IgD-negative memory B cell (primary cell): ENCODE measurements around the gene TRDMT1. TPM values are rescaled to one million over a fixed set of nuclear protein-coding genes. Genes with fewer than 3 reads are reported as not detected.
A peak's percentile ranks its signal among the peaks of the same experiment; 100 is the strongest.

Experiments used
- H3K27ac Mint-ChIP-seq, 3 donors: one replicate each; pipeline ENCODE4 v1.8.0; 2020 to 2022; ENCODE audit warnings: mild to moderate bottlenecking in 3 of 3, mixed read lengths in 3 of 3, moderate library complexity in 1 of 3
- H3K27me3 Mint-ChIP-seq: one replicate; pipeline ENCODE4 v1.8.0; 2021; ENCODE audit warnings: mixed read lengths
- H3K36me3 Mint-ChIP-seq: one replicate; pipeline ENCODE4 v1.8.0; 2020; ENCODE audit warnings: mild to moderate bottlenecking, mixed read lengths
- H3K4me1 Mint-ChIP-seq, 3 donors: one replicate each; pipeline ENCODE4 v1.8.0; 2020 to 2022; ENCODE audit warnings: mixed read lengths in 3 of 3, mild to moderate bottlenecking in 1 of 3
- H3K4me3 Mint-ChIP-seq, 4 donors: one replicate each; pipeline ENCODE4 v1.8.0; 2020 to 2022; ENCODE audit warnings: mild to moderate bottlenecking in 4 of 4, mixed read lengths in 4 of 4, moderate library complexity in 3 of 4
- H3K9me3 Mint-ChIP-seq, 3 donors: one replicate each; pipeline ENCODE4 v1.8.0; 2020 to 2021; ENCODE audit warnings: mixed read lengths in 3 of 3, mild to moderate bottlenecking in 1 of 3
- polyA plus RNA-seq: library from polyadenylated mRNA; unstranded; fragments of 300-500 nt; fragmentation: Illumina TruSeq; gene quantifications from one replicate; pipeline ENCODE4 v1.2.3, GENCODE V29; 2021

TRDMT1 gene
- polyA plus RNA-seq, 1 donor from 2014 or later, result 6.6 TPM

- Mint-ChIP-seq H3K27me3 (no peaks in the 10 kb centered on the region), H3K4me1 (peaks cover 8 to 16% (median 13%) of the 10 kb centered on the region in 3 donors), H3K4me3 (no peak overlapping the region), H3K27ac (no peak overlapping the region), H3K9me3 (no peaks in the 10 kb centered on the region), H3K36me3 (no peaks in the 10 kb centered on the region)
Measured at GRCh38 chr10:17209302-17209701, 7.8 kb upstream of the TRDMT1 start.

- H3K9me3 Mint-ChIP-seq, result no peaks in the 10 kb centered on the region
- H3K27me3 Mint-ChIP-seq, result no peaks in the 10 kb centered on the region
- no peak overlapping the region for H3K4me3 Mint-ChIP-seq
- H3K4me1 Mint-ChIP-seq, result peaks cover 8 to 16% (median 15%) of the 10 kb centered on the region in 3 donors
- H3K36me3 Mint-ChIP-seq, result no peaks in the 10 kb centered on the region
- no peak overlapping the region for H3K27ac Mint-ChIP-seq
Measured at GRCh38 chr10:17208476-17208875, 7.0 kb upstream of the TRDMT1 start.

GRCh38 chr10:17206210-17206709, 4.8 kb upstream of the TRDMT1 start:
- Mint-ChIP-seq H3K4me3 (no peak overlapping the region), H3K27me3 (no peaks in the 10 kb centered on the region), H3K36me3 (no peaks in the 10 kb centered on the region), H3K9me3 (no peaks in the 10 kb centered on the region), H3K27ac (peak overlapping the region; percentile 30 to 84 (median 67)), H3K4me1 (peaks cover 8 to 19% (median 19%) of the 10 kb centered on the region in 3 donors)

DNA sequence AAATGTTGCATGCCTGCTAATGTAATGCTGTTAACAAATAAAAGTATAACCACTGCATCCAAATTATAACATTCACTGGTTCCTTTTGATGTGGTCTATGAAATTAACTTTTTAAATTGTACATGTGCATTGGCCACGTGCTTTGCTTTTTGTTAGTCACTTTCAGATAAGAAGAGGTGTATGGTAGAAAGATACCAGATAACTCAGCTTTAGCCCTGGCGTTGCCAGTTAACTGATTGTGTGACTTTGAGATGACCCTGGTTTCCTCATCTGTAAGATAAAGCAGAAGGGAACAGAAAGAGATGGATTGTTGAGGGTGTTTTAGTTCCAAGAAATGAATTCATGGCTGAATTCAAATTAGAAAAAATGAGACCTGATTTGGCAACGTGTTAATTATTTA, 1.9 kb upstream of the TRDMT1 start:
- peaks cover 21 to 35% (median 34%) of the 10 kb centered on the region in 3 donors for H3K4me1 Mint-ChIP-seq
- H3K4me3 Mint-ChIP-seq, result peak overlapping the region in 1 of 4 donors; percentile 94
- no peaks in the 10 kb centered on the region for H3K36me3 Mint-ChIP-seq
- H3K27ac Mint-ChIP-seq, result no peak overlapping the region
- H3K27me3 Mint-ChIP-seq, result no peaks in the 10 kb centered on the region
- no peaks in the 10 kb centered on the region for H3K9me3 Mint-ChIP-seq

DNA sequence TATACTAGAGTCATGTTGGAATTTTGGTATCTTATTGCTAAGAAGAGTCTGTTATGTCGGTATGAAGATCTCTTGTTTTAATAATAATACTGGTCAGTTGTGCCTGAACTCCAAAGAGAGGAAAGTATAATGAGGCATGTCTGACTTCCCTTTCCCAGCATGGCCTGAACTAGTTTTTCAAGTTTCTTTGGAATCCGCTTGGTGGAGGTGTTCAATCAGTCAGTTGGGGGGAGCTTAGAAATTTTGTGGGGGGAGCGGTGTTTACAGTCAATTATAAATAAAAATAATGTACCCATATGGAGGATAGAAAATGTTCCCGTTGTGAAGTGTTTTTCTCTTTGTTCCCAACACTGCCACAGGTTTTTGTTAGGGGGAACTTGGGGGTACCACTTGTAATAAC, 1.5 kb upstream of the TRDMT1 start:
- Mint-ChIP-seq H3K4me1 (peaks cover 22 to 35% (median 34%) of the 10 kb centered on the region in 3 donors), H3K27me3 (no peaks in the 10 kb centered on the region), H3K4me3 (peak overlapping the region in 1 of 4 donors; percentile 94), H3K27ac (peak overlapping the region in 1 of 3 donors; percentile 13), H3K9me3 (no peaks in the 10 kb centered on the region), H3K36me3 (no peaks in the 10 kb centered on the region)

DNA sequence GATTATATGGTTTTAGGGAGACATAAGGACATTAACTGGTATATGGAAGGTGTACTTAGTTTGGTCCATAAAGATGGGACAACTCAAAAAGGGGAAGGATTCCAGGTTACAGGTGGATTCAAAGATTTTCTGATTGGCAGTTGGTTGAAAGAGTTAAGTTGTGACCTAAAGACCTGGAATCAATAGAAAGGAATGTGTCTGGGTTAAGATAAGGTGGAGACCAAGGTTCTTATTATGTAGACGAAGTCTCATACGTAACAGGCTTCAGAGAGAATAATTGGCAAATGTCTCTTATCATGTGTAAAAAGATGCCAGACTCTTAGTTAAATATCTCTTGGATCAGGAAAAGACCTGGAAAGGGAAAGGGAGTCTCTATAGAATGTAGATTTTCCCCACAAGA, 1.0 kb upstream of the TRDMT1 start:
- no peaks in the 10 kb centered on the region for H3K36me3 Mint-ChIP-seq
- H3K4me1 Mint-ChIP-seq, result peaks cover 22 to 35% (median 34%) of the 10 kb centered on the region in 3 donors
- H3K4me3 Mint-ChIP-seq, result peak overlapping the region in 1 of 4 donors; percentile 94
- no peaks in the 10 kb centered on the region for H3K9me3 Mint-ChIP-seq
- peak overlapping the region in 1 of 3 donors; percentile 94 for H3K27ac Mint-ChIP-seq
- H3K27me3 Mint-ChIP-seq, result no peaks in the 10 kb centered on the region

DNA sequence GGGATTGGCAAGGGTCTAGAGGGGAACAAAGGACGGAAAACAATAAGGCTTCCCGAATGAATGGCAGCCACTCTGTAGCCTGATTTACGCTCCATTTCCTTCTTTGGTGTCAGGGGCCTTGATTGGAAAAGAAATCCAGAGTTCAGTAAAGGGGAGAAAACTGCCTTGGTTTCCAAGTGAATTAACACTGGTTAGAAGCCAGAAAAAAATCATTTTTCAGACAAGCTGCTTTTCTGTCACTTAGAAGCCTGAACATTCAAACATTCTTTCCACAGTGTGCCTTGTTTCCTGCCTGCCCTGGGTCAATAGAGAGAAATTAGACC, 283 bp upstream of the TRDMT1 start:
- no peaks in the 10 kb centered on the region for H3K9me3 Mint-ChIP-seq
- H3K4me1 Mint-ChIP-seq, result peaks cover 22 to 34% (median 34%) of the 10 kb centered on the region in 3 donors
- H3K4me3 Mint-ChIP-seq, result peak overlapping the region; percentile 87 to 98 (median 96)
- H3K27me3 Mint-ChIP-seq, result no peaks in the 10 kb centered on the region
- H3K27ac Mint-ChIP-seq, result peak overlapping the region; percentile 94 to 99 (median 97)
- no peaks in the 10 kb centered on the region for H3K36me3 Mint-ChIP-seq

GRCh38 chr10:17200001-17200911, 1.2 kb downstream of the TRDMT1 start:
- peaks cover 18 to 28% (median 25%) of the 10 kb centered on the region in 3 donors for H3K4me1 Mint-ChIP-seq
- no peaks in the 10 kb centered on the region for H3K9me3 Mint-ChIP-seq
- peak overlapping the region; percentile 87 to 98 (median 96) for H3K4me3 Mint-ChIP-seq

DNA sequence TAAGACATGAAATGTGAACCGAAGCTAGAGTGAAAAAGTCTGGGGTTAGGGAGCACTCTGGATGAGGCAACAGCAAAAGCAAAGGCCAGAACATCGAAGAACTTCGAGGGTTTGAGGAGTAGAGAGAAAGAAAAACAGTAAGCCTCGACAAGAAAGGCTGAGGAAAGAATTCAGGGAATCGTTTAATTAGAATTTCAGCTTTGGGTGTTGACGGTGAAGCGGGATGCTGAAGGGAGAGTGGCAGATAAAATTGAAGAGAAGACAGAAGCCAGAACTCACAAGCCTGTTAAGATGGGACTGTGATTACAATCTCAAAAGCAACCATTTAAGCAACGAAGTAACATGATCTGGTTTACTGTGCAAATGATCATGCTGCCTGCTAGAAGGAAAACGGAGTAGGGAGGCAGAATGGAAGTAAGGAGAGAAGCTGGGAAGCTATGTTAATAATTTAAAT, 2.1 kb downstream of the TRDMT1 start:
- H3K9me3 Mint-ChIP-seq, result no peaks in the 10 kb centered on the region
- H3K27ac Mint-ChIP-seq, result peak overlapping the region in 2 of 3 donors; percentile 9 to 65
- peaks cover 17 to 26% (median 23%) of the 10 kb centered on the region in 3 donors for H3K4me1 Mint-ChIP-seq
- H3K36me3 Mint-ChIP-seq, result no peaks in the 10 kb centered on the region
- H3K27me3 Mint-ChIP-seq, result no peaks in the 10 kb centered on the region
- H3K4me3 Mint-ChIP-seq, result peak overlapping the region in 2 of 4 donors; percentile 46 to 94

More at GRCh38 chr10:17200001-17200911, 1.2 kb downstream of the TRDMT1 start:
- Mint-ChIP-seq H3K36me3 (no peaks in the 10 kb centered on the region), H3K27me3 (no peaks in the 10 kb centered on the region), H3K27ac (peak overlapping the region; percentile 94 to 99 (median 97))

DNA sequence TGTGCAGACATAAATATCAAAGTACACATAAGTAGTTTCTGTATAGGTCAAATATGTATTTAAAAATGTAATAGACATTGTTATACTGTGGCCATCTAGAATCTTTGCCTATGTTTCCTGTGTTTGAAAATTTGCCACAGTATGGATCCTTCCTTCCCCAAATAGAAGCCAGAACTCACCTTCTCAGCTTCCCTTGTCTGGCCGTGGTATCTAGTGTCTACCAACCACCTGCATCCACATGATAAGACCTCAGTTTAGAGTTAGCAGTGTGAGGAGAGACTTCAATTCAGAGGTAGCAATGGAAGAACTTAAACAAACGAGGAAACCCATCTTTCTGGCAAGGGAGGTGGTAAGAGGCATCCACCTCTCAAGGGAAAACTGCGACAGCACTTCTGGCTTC, 4.9 kb downstream of the TRDMT1 start:
- H3K9me3 Mint-ChIP-seq, result no peaks in the 10 kb centered on the region
- no peak overlapping the region for H3K4me3 Mint-ChIP-seq
- no peak overlapping the region for H3K27ac Mint-ChIP-seq
- peaks cover 2% of the 10 kb centered on the region for H3K36me3 Mint-ChIP-seq
- no peaks in the 10 kb centered on the region for H3K27me3 Mint-ChIP-seq
- H3K4me1 Mint-ChIP-seq, result peaks cover 19 to 29% (median 26%) of the 10 kb centered on the region in 3 donors

DNA sequence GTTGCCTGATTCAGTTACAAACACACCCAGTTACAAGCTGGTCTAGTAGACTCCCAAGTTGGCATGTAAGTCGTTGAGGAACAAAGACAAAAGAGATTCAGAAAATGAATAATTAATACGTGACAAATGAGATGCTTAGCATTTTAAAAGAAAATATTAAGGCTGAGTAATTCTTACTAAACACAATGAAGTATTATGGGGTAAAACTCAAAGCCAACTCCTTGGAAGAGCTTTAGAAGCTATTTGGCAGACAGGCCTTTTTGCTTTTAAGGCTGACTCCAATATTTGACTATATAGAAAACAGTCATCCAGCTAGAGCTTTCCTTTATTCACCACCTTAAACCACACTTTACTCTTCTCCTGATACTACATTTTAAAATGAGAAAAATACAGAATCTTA, 5.4 kb downstream of the TRDMT1 start:
- H3K9me3 Mint-ChIP-seq, result no peaks in the 10 kb centered on the region
- no peak overlapping the region for H3K27ac Mint-ChIP-seq

DNA sequence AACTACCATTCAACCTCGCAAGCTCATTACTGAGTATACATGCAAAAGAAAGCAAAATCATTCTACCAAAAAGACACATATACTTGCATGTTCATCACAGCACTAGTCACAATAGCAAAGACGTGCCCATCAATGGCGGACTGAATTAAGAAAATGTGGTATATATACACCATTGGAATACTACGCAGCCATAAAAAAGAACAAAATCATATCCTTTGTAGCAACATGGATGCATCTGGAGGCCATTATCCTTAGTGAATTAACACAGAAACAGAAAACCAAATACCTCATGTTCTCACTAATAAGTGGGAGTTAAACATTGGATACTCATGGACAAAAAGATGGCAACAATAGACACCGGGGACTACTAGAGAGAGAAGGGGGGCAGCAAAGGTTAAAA, 6.4 kb downstream of the TRDMT1 start:
- H3K36me3 Mint-ChIP-seq, result peaks cover 3% of the 10 kb centered on the region
- H3K4me3 Mint-ChIP-seq, result no peak overlapping the region
- H3K9me3 Mint-ChIP-seq, result no peaks in the 10 kb centered on the region
- peaks cover 10 to 25% (median 17%) of the 10 kb centered on the region in 3 donors for H3K4me1 Mint-ChIP-seq
- no peak overlapping the region for H3K27ac Mint-ChIP-seq
- H3K27me3 Mint-ChIP-seq, result no peaks in the 10 kb centered on the region

More for the DNA sequence above, 5.4 kb downstream of the TRDMT1 start:
- Mint-ChIP-seq H3K4me3 (no peak overlapping the region), H3K4me1 (peaks cover 18 to 27% (median 25%) of the 10 kb centered on the region in 3 donors), H3K27me3 (no peaks in the 10 kb centered on the region), H3K36me3 (peaks cover 2% of the 10 kb centered on the region)

- Mint-ChIP-seq H3K27me3 (no peaks in the 10 kb centered on the region), H3K27ac (no peak overlapping the region), H3K9me3 (no peaks in the 10 kb centered on the region), H3K36me3 (peaks cover 10% of the 10 kb centered on the region), H3K4me1 (peaks cover 3 to 15% (median 7%) of the 10 kb centered on the region in 3 donors), H3K4me3 (peak overlapping the region in 1 of 4 donors; percentile 46)
Measured at GRCh38 chr10:17190602-17191001, 10.9 kb downstream of the TRDMT1 start.

DNA sequence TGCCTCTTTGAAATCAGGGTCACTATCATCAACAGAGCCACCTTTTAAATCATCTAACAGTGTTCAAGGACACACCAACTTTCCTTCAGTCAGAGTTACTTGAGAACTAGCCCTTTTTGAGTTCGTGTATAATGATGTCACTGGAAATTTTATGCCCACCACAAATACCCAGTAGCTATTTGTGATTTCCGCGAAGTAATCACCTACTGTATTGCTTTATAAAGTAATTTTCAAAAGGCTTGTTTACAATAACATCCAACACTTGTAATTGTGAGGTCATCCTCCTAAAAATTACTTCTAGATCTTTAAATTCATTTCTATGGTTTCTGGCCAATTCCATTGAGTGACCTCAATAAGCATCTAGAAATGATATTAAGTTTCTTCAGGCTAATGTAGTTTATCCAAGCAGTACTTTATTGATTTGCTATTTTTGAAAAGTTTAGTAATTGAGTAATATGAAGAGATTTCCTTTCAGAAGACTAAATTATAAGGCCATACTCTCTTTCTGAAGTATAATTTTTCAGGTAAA, 12.8 kb downstream of the TRDMT1 start:
- Mint-ChIP-seq H3K36me3 (peaks cover 10% of the 10 kb centered on the region), H3K9me3 (no peaks in the 10 kb centered on the region), H3K4me3 (no peak overlapping the region), H3K4me1 (peaks cover 0 to 18% (median 8%) of the 10 kb centered on the region in 3 donors), H3K27ac (no peak overlapping the region), H3K27me3 (no peaks in the 10 kb centered on the region)

GRCh38 chr10:17185873-17186272, 15.6 kb downstream of the TRDMT1 start:
- Mint-ChIP-seq H3K4me3 (no peak overlapping the region), H3K27ac (no peak overlapping the region), H3K4me1 (peaks cover 0 to 12% (median 7%) of the 10 kb centered on the region in 3 donors)

More at GRCh38 chr10:17185873-17186272, 15.6 kb downstream of the TRDMT1 start:
- Mint-ChIP-seq H3K36me3 (peaks cover 9% of the 10 kb centered on the region), H3K27me3 (no peaks in the 10 kb centered on the region), H3K9me3 (no peaks in the 10 kb centered on the region)
